ENCODE data around the gene P4HB.

Gene P4HB

DNA sequence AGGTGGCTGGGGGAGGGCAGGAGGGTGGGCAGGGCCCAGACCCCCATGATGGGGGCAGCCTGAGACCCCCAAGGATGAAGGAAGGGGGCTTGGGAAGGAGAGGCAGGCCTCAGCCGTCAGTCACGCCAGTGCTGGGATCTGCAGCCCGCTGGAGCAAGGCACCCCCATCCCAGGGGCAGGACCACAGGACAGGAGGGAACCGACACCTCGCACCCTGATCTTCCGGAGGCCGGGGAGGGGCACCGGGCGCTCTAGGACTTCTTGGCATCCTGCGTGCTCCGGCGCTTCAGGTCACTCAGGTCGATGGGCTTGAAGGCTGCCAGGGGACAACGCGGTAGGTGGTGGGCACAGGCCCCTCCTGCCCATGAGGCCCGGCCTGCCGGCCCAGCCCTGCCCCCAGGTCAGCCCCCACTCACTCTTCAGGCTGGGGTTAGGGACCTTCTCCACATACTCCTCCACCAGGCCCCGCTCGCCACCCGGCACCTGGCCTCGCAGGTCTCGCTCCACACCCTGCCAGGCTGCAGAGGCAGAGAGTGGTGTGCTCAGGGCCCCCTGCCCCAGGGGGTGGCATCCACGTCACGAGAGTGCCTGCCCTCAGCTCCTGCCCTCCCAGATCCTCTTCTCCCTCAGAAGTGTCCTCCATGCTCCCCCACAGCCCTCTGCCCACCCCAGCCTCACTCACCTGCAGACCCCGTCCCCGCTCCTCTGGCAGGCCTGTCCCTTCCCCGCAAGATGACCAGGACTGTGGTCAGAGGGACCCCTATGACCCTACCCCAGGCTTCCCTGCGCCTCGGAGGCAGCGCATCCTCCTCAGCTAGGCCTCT, 37.1 kb downstream of the P4HB start:
- no peak for TF ChIP-seq CTCF (IDR thresholded peaks at IDR 0.05)
- no peak for DNase-seq (ENCODE audit: low spot score)
- Histone ChIP-seq H3K27ac (no peak overlapping the region), H3K4me3 (no peak overlapping the region)

DNA sequence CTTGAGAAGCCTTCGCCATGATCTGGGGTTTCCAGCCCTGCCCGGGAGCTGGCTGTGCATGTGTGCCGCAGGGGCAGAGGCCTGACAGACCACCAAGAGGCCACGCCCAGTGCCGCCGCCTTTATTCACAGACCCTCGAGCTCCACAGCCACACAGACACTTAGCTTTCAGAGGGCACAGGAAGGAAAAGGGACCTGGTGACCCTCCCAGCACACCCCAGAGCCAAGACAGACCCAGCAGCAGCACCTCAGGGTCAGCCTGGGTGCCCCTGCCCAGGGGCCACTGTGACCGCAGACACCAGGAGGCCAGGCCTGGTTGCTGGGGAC, 38.1 kb downstream of the P4HB start:
- Histone ChIP-seq H3K4me3 (no peak overlapping the region), H3K27ac (peak overlapping the region in 1 of 2 donors; percentile 66)
- no peak for TF ChIP-seq CTCF (IDR thresholded peaks at IDR 0.05)
- no peak for DNase-seq (ENCODE audit: low spot score)

GRCh38 chr17:81821603-81822311, 38.6 kb downstream of the P4HB start:
- peak; percentile 28 for TF ChIP-seq CTCF (IDR thresholded peaks at IDR 0.05)
- Histone ChIP-seq H3K27ac (peak overlapping the region in 1 of 2 donors; percentile 66), H3K4me3 (peak overlapping the region; percentile 8)
- DNase-seq (ENCODE audit: low spot score) = no peak

DNA sequence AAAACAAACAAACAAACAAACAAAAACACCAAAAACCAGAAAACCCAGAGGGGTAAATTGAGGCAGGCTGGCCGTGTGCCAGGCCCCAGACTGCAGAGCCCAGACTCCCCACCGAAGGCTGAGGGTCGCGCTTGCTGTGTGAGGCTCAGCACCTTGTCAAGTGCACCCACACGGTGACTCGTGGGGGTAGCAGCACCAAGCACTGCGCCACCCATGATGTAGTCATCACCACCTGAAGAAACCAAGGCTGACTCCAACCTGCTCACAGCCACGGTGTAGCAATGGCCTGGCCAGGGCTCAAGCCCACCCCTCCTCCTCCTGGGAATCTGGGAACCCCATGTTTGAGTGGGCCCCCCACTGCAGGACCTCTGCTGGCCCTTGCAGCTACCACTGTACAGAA, 39.2 kb downstream of the P4HB start:
- Histone ChIP-seq H3K27ac (peak overlapping the region in 1 of 2 donors; percentile 66), H3K4me3 (no peak overlapping the region)
- DNase-seq (ENCODE audit: low spot score) = no peak
- no peak for TF ChIP-seq CTCF (IDR thresholded peaks at IDR 0.05)

DNA sequence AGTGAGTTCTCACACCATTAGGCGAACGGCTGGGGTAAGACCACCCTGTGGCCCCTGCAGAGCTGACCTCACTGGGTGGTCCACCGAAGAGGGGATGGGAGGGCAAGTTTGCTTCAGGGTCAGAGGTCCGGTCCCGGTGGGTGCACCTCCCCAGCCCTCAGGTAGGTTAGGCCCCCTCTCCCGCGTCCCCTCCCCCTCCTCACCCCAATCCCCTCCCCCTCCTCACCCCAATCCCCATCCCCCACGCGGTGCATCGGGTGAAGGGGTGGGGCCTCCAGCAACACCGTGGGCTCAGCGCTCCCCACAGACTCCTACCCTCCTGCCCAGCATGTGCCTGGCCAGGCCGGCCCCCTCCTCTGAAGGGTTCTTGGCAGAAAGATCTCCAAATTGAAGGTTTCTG, 40.6 kb downstream of the P4HB start:
- no peak overlapping the region for H3K27ac ChIP-seq
- H3K4me3 ChIP-seq = no peak overlapping the region
- TF ChIP-seq CTCF (IDR thresholded peaks at IDR 0.05) = no peak
- no peak for DNase-seq (ENCODE audit: low spot score)

GRCh38 chr17:81817758-81818147, 42.6 kb downstream of the P4HB start:
- no peak for TF ChIP-seq CTCF (IDR thresholded peaks at IDR 0.05)
- no peak for DNase-seq (ENCODE audit: low spot score)
- no peak overlapping the region for H3K4me3 ChIP-seq
- no peak overlapping the region for H3K27ac ChIP-seq

- no peak for DNase-seq (ENCODE audit: low spot score)
- TF ChIP-seq CTCF (IDR thresholded peaks at IDR 0.05) = no peak
- Histone ChIP-seq H3K27ac (no peak overlapping the region), H3K4me3 (no peak overlapping the region)
Observed at GRCh38 chr17:81815646-81815986, 44.7 kb downstream of the P4HB start.
